ENCODE data around the gene MATN3.

DNA sequence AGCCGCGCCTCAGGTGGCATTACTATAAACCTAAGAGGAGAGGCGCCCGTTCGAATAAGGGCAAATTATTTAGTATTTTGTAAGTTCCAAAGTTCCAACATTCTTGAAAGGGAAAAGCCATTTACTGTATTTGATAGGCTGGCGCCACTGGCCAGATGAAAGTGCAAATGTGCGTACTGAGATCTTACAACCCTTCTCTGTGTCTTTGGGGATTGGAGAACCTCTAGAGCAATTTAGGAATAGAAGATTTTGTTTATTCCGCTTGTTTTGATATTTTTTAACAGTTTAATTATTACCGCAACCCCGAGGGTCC is 22.1 kb downstream of the MATN3 start:
- TF ChIP-seq, protein P1, sequence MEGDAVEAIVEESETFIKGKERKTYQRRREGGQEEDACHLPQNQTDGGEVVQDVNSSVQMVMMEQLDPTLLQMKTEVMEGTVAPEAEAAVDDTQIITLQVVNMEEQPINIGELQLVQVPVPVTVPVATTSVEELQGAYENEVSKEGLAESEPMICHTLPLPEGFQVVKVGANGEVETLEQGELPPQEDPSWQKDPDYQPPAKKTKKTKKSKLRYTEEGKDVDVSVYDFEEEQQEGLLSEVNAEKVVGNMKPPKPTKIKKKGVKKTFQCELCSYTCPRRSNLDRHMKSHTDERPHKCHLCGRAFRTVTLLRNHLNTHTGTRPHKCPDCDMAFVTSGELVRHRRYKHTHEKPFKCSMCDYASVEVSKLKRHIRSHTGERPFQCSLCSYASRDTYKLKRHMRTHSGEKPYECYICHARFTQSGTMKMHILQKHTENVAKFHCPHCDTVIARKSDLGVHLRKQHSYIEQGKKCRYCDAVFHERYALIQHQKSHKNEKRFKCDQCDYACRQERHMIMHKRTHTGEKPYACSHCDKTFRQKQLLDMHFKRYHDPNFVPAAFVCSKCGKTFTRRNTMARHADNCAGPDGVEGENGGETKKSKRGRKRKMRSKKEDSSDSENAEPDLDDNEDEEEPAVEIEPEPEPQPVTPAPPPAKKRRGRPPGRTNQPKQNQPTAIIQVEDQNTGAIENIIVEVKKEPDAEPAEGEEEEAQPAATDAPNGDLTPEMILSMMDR (IDR thresholded peaks at IDR 0.05): no peak
- no peak for TF ChIP-seq POLR2A (IDR thresholded peaks at IDR 0.05)
